HCT116 (cell line): ENCODE data around the gene BOLL. TPM values are rescaled to one million over a fixed set of nuclear protein-coding genes. Genes with fewer than 3 reads are reported as not detected.
"Not testable (repeated sequence)": the region's sequence is repeated elsewhere in the genome, so short reads cannot be mapped to it uniquely, and the experiment has no call there.

Experiments used
- ATAC-seq: fragments of 200-7000 bp; cut with Tn5 transposase; 2 replicates; pipeline ENCODE4 v1.9.1; 2020; ENCODE audit warnings: mild to moderate bottlenecking, moderate library complexity
- Bru-seq: library from RNA; stranded (reverse); fragments of 400-500 nt; gene quantifications from one replicate; lab custom pipeline; 2021; lab: Mats Ljungman, UMichigan
- BruChase-seq, 2 experiments: library from RNA; stranded (reverse); fragments of 400-500 nt; gene quantifications; one replicate each; lab custom pipeline; 2021; lab: Mats Ljungman, UMichigan
- BruUV-seq: library from RNA; stranded (reverse); fragments of 400-500 nt; replicated peaks from 2 replicates; lab custom pipeline; 2021; lab: Mats Ljungman, UMichigan
- CTCF ChIA-PET: fragments of 300-600 bp; sonication (Branson Sonifier 250); formaldehyde crosslinking; loops from one replicate; lab custom pipeline; 2021; ENCODE audit warnings: antibody characterized with exemption; lab: Charles Lee
- POLR2A ChIA-PET: fragments of 300-600, 350-600 bp; sonication (Branson Sonifier 250); formaldehyde crosslinking; loops from one replicate; lab custom pipeline; 2021; ENCODE audit warnings: antibody characterized with exemption; lab: Charles Lee
- RAD21 ChIA-PET, 2 experiments: fragments of 300-600 bp; sonication (Branson Sonifier 250); formaldehyde crosslinking; loops; one replicate each; lab custom pipeline; 2023; ENCODE audit warnings: low total read pairs in 2 of 2; ENCODE audit not compliant: uncharacterized antibody in 2 of 2, unreplicated experiment in 2 of 2, low non-redundant PET in 1 of 2; lab: Charles Lee
- DNase-seq: peaks from one replicate; pipeline ENCODE4 v3.0.0-alpha.2; 2010; ENCODE audit warnings: low read depth, low spot score
- H2AFZ ChIP-seq: fragments of 200-600 bp; shearing (Covaris generic), sonication (generic); 2 replicates; pipeline ENCODE4 v1.6.1; 2017; ENCODE audit warnings: low read depth, mixed run types, mixed read lengths, antibody characterized with exemption, low read length; ENCODE audit not compliant: poor library complexity, severe bottlenecking
- H3K27ac ChIP-seq: 2 replicates; pipeline ENCODE4 v1.5.1; 2012; ENCODE audit warnings: low read depth, low read length
- H3K27me3 ChIP-seq: fragments of 200-600 bp; sonication (generic); 2 replicates; pipeline ENCODE4 v1.6.1; 2016; ENCODE audit warnings: mixed run types, low read length, mixed read lengths; ENCODE audit not compliant: insufficient read depth
- H3K36me3 ChIP-seq, 2 experiments: fragments of 200-500 bp in 1 of 2; fragments of 200-600 bp in 1 of 2; sonication (Bioruptor generic) in 1 of 2; sonication (generic) in 1 of 2; 2 replicates each; pipeline versions ENCODE4 v1.5.1 to v1.6.1; 2014 to 2016; ENCODE audit warnings: low read length in 2 of 2, inconsistent platforms in 1 of 2, mixed read lengths in 1 of 2, mixed run types in 1 of 2; ENCODE audit not compliant: insufficient read depth in 2 of 2, control insufficient read depth in 1 of 2
- H3K4me1 ChIP-seq, 2 experiments: fragments of 200-600 bp in 1 of 2; sonication (generic) in 1 of 2; 2 replicates each; pipeline versions ENCODE4 v1.5.1 to v1.6.1; 2012 to 2017; ENCODE audit warnings: low read length in 2 of 2, inconsistent platforms in 1 of 2, mild to moderate bottlenecking in 1 of 2, mixed read lengths in 1 of 2, mixed run types in 1 of 2, moderate library complexity in 1 of 2; ENCODE audit not compliant: insufficient read depth in 2 of 2, control insufficient read depth in 1 of 2
- H3K4me2 ChIP-seq: fragments of 200-600 bp; sonication (generic); 2 replicates; pipeline ENCODE4 v1.6.1; 2017; ENCODE audit warnings: mixed run types, low read length, mixed read lengths
- H3K4me3 ChIP-seq, 2 experiments: fragments of 200-600 bp in 1 of 2; sonication (generic) in 1 of 2; replicated peaks in 1 of 2; 2 replicates each; pipeline ENCODE4 v1.5.1; 2011 to 2016; ENCODE audit warnings: low read length in 2 of 2, control low read depth in 1 of 2, low read depth in 1 of 2, mild to moderate bottlenecking in 1 of 2, mixed read lengths in 1 of 2, mixed run types in 1 of 2
- H3K79me2 ChIP-seq: fragments of 200-600 bp; sonication (generic); 2 replicates; pipeline ENCODE4 v1.6.1; 2017; ENCODE audit warnings: mild to moderate bottlenecking, mixed run types, low read length, moderate library complexity, mixed read lengths; ENCODE audit not compliant: insufficient read depth
- H3K9ac ChIP-seq: fragments of 200-600 bp; sonication (generic); 2 replicates; pipeline ENCODE4 v1.6.1; 2016; ENCODE audit warnings: low read length, mixed read lengths
- H3K9me2 ChIP-seq: fragments of 200-600 bp; sonication (generic), shearing (Covaris generic); 2 replicates; pipeline ENCODE4 v1.6.1; 2017; ENCODE audit warnings: mixed run types, mild to moderate bottlenecking, moderate library complexity; ENCODE audit not compliant: insufficient read depth
- H3K9me3 ChIP-seq, 2 experiments: fragments of 200-500 bp in 1 of 2; fragments of 200-600 bp in 1 of 2; sonication (Bioruptor generic) in 1 of 2; sonication (generic) in 1 of 2; 2 replicates each; pipeline ENCODE4 v1.6.1; 2014 to 2017; ENCODE audit warnings: low read length in 2 of 2, mixed read lengths in 2 of 2, inconsistent platforms in 1 of 2, low read depth in 1 of 2, mild to moderate bottlenecking in 1 of 2, mixed run types in 1 of 2, moderate library complexity in 1 of 2; ENCODE audit not compliant: control insufficient read depth in 1 of 2, insufficient read depth in 1 of 2
- H4K20me1 ChIP-seq: fragments of 200-600 bp; sonication (generic), shearing (Covaris generic); 2 replicates; pipeline ENCODE4 v1.6.1; 2017; ENCODE audit warnings: mixed run types, mild to moderate bottlenecking, moderate library complexity; ENCODE audit not compliant: insufficient read depth
- ATF3 ChIP-seq: IDR thresholded peaks from 2 replicates; pipeline ENCODE4 v1.6.1; 2012
- CEBPB ChIP-seq: IDR thresholded peaks from 2 replicates; pipeline ENCODE4 v1.6.1; 2012; ENCODE audit warnings: low read depth
- JUND ChIP-seq: IDR thresholded peaks from 2 replicates; pipeline ENCODE4 v1.6.1; 2012
- MAX ChIP-seq: IDR thresholded peaks from 2 replicates; pipeline ENCODE4 v1.6.1; 2012
- SIN3A ChIP-seq: IDR thresholded peaks from 2 replicates; pipeline ENCODE4 v1.6.1; 2012; ENCODE audit warnings: low read depth
- ZFX ChIP-seq: fragments of 450-650 bp; IDR thresholded peaks from 2 replicates; pipeline ENCODE4 v1.6.1; 2017
- intact Hi-C: fragments of 100-400 bp; cut with micrococcal nuclease; formaldehyde crosslinking; loops from 2 replicates; pipeline ENCODE4 v1.10.0; 2022
- long read RNA-seq: library from polyadenylated mRNA; unstranded; transcript quantifications from one replicate; pipeline ENCODE4 v2.0.0, GENCODE V29; 2021; ENCODE audit not compliant: unreplicated experiment
- polyA plus RNA-seq: library from polyadenylated mRNA; unstranded; fragments of >200 nt; gene quantifications from 2 replicates; pipeline ENCODE4 v1.2.1, GENCODE V29; 2012; ENCODE audit warnings: missing spikeins
- total RNA-seq: library from RNA; stranded (reverse); gene quantifications from one replicate; pipeline ENCODE4 v1.2.1, GENCODE V29; 2021; ENCODE audit not compliant: unreplicated experiment
- TF ChIP-seq, protein P1 (sequence below): IDR thresholded peaks from 2 replicates; pipeline ENCODE4 v1.6.1; 2011; ENCODE audit warnings: mild to moderate bottlenecking, low read length, moderate library complexity; ENCODE audit not compliant: insufficient replicate concordance; ENCODE audit errors: extremely low read depth

BOLL gene
- not detected for total RNA-seq
- not detected in 2 replicates for polyA plus RNA-seq
- percentile 9 among the genes with signal in this experiment for Bru-seq, nascent RNA
- not detected for BruChase-seq, experiment 1, labeled RNA remaining after a 6-hour chase
- percentile 3 among the genes with signal in this experiment for BruChase-seq, experiment 2, labeled RNA remaining after a 2-hour chase
- long read RNA-seq = 0 reads

DNA sequence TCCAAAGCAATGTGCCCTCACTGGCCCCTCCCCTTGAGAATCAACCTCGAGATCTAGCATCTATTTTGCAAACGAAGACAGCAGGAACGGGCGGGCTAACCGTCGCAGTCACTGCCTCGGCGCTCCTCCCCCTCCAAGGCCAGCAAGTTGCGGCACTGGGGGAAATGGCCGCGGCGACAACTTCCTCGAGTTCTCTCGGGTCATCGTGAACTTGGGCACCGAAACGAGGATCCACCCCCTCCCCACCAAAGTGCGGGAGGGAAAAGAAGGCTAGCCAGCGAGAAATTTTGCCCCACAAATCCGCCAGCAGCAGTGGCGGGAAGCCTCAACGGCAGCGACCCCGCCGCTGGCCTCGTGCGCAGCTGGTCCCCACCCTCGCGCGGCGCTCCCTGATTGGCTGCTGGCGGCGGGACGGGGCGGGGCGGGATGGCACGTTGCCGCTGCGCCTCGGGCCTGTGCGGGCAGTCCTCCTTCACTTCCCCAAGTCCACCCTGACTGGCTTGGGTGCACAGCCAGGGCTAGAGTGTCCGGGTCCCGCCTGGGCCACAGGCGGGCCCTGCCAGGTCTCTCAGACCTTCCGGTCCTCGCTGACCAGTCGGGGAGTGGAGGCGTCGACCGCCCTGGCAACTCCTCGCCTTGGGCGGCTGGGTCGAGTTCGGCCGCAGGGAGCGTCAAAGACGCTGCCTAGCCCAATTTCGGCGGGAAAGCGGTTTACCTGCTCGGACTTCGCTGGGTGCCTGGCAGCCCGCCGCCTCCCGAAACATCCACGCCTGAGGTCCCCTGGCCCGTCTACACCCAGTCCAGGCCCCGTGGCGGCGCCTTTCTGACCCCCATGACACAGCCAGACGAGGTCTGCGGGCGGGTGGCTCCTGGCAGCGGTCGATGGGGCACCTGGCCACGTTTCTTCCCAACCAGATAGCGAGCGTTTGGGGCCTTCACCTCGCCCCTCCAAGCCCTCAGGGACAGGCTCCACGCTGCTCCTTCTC, at the start of gene BOLL:
Gene BOLL (minus strand): TSS at position 364 of the 986 bp plus-strand sequence. CDS start 3,469 bp downstream, outside the sequence.
- H3K4me2 ChIP-seq = no peak within 1 kb of the TSS
- RAD21 ChIA-PET = no interaction called here
- H2AFZ ChIP-seq = no peak within 1 kb of the TSS
- ATAC-seq = no peak
- intact Hi-C loops = no loop called here
- H3K4me3 ChIP-seq = no peak within 1 kb of the TSS
- no peak within 1 kb of the TSS for H3K9ac ChIP-seq
- no peaks in the 10 kb centered on the region for H3K36me3 ChIP-seq
- no peaks in the 10 kb centered on the region for H3K9me3 ChIP-seq
- TF ChIP-seq, protein P1, sequence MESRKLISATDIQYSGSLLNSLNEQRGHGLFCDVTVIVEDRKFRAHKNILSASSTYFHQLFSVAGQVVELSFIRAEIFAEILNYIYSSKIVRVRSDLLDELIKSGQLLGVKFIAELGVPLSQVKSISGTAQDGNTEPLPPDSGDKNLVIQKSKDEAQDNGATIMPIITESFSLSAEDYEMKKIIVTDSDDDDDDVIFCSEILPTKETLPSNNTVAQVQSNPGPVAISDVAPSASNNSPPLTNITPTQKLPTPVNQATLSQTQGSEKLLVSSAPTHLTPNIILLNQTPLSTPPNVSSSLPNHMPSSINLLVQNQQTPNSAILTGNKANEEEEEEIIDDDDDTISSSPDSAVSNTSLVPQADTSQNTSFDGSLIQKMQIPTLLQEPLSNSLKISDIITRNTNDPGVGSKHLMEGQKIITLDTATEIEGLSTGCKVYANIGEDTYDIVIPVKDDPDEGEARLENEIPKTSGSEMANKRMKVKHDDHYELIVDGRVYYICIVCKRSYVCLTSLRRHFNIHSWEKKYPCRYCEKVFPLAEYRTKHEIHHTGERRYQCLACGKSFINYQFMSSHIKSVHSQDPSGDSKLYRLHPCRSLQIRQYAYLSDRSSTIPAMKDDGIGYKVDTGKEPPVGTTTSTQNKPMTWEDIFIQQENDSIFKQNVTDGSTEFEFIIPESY = no peak
- TF ChIP-seq SIN3A = no peak
- no peak for TF ChIP-seq ATF3
- TF ChIP-seq MAX = no peak
- no peak for TF ChIP-seq ZFX
- TF ChIP-seq CEBPB = no peak
- TF ChIP-seq JUND = no peak
- TF ChIP-seq, all 23 proteins: peak for 0
- H3K27me3 ChIP-seq = no peaks in the 10 kb centered on the region
- no peak for DNase-seq
- H3K4me1 ChIP-seq = no peaks in the 10 kb centered on the region
- H3K9me2 ChIP-seq = no peaks in the 10 kb centered on the region
- no peaks in the 10 kb centered on the region for H4K20me1 ChIP-seq
- POLR2A ChIA-PET = no interaction called here
- H3K27ac ChIP-seq = no peak within 1 kb of the TSS
- no peaks in the 10 kb centered on the region for H3K79me2 ChIP-seq
- CTCF ChIA-PET = no interaction called here
- BruUV-seq = no TSS peak

DNA sequence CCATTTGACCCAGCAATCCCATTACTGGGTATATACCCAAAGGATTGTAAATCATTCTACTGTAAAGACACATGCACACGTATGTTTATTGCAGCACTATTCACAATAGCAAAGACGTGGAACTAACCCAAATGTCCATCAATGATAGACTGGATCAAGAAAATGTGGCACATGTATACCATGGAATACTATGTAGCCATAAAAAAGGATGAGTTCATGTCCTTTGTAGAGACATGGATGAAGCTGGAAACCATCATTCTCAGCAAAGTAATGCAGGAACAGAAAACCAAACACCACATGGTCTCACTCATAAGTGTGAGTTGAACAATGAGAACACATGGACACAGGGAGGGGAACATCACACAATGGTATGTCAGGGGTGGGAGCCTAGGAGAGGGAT, 49.7 kb upstream of the BOLL start:
- H3K9me3 ChIP-seq, RAD21 ChIA-PET, H3K4me2 ChIP-seq, H3K9me2 ChIP-seq, H3K79me2 ChIP-seq, CTCF ChIA-PET, ATAC-seq, H3K4me1 ChIP-seq, H3K36me3 ChIP-seq, intact Hi-C loops, H3K4me3 ChIP-seq, POLR2A ChIA-PET, BruUV-seq, H3K27ac ChIP-seq, H4K20me1 ChIP-seq, H3K9ac ChIP-seq, H2AFZ ChIP-seq, DNase-seq: not testable (repeated sequence)
- peaks cover 25% of the 10 kb centered on the region for H3K27me3 ChIP-seq
